HUDEP-2 (cell line): ENCODE results near the gene PLAAT5.
"Not testable (repeated sequence)": the region's sequence is repeated elsewhere in the genome, so short reads cannot be mapped to it uniquely, and the experiment has no call there.

Experiments used
- DNase-seq, 76 experiments: peaks; one replicate each; lab custom pipeline; 2025; ENCODE audit not compliant: unreplicated experiment in 76 of 76; lab: John Stamatoyannopoulos, UW

The PLAAT5 gene

GRCh38 chr11:63490551-63491239, at the start of gene PLAAT5:
PLAAT5 (minus strand) TSS chr11:63491167; CDS start chr11:63491034, 133 bp downstream.
- DNase-seq: peak in 35 of 76 experiments; percentile 6 to 59 (median 25)

- no peak for DNase-seq
Measured at GRCh38 chr11:63537293-63538101, 46.5 kb upstream of the PLAAT5 start.

GRCh38 chr11:63536669-63537292, 45.8 kb upstream of the PLAAT5 start, which contains the start of gene PLAAT4:
PLAAT4 (plus strand) TSS chr11:63536808; CDS start chr11:63536869, 61 bp downstream.
- DNase-seq: no peak

- DNase-seq: no peak
Measured at GRCh38 chr11:63535734-63536133, 44.8 kb upstream of the PLAAT5 start.

- no peak for DNase-seq
Measured at GRCh38 chr11:63534895-63535461, 44.0 kb upstream of the PLAAT5 start.

GRCh38 chr11:63534076-63534475, 43.1 kb upstream of the PLAAT5 start:
- no peak for DNase-seq

- DNase-seq: no peak
Measured at GRCh38 chr11:63532799-63533475, 42.0 kb upstream of the PLAAT5 start.

GRCh38 chr11:63532117-63532516, 41.1 kb upstream of the PLAAT5 start:
- no peak for DNase-seq

GRCh38 chr11:63531074-63531792, 40.3 kb upstream of the PLAAT5 start:
- DNase-seq: peak in 3 of 76 experiments; percentile 3 to 11 (median 7)

GRCh38 chr11:63530021-63530420, 39.1 kb upstream of the PLAAT5 start:
- no peak for DNase-seq

GRCh38 chr11:63529373-63529772, 38.4 kb upstream of the PLAAT5 start:
- not testable (repeated sequence) for DNase-seq

GRCh38 chr11:63528729-63529278, 37.8 kb upstream of the PLAAT5 start:
- not testable (repeated sequence) for DNase-seq

GRCh38 chr11:63528156-63528555, 37.2 kb upstream of the PLAAT5 start:
- DNase-seq: not testable (repeated sequence)

GRCh38 chr11:63527667-63528066, 36.7 kb upstream of the PLAAT5 start:
- DNase-seq: no peak

GRCh38 chr11:63523151-63523550, 32.2 kb upstream of the PLAAT5 start:
- DNase-seq: no peak

GRCh38 chr11:63521896-63522295, 30.9 kb upstream of the PLAAT5 start:
- no peak for DNase-seq

GRCh38 chr11:63520606-63521170, 29.7 kb upstream of the PLAAT5 start:
- DNase-seq: no peak

- no peak for DNase-seq
Measured at GRCh38 chr11:63518548-63518947, 27.6 kb upstream of the PLAAT5 start.

GRCh38 chr11:63517156-63517555, 26.2 kb upstream of the PLAAT5 start:
- peak in 35 of 76 experiments; percentile 3 to 75 (median 39) for DNase-seq
